GM19395 (cell line): ENCODE measurements around the gene GBA3.

ENCODE experiments used
- ATAC-seq: cut with Tn5 transposase; IDR thresholded peaks from one replicate; pipeline ENCODE4 v1.9.1; 2021; ENCODE audit warnings: mild to moderate bottlenecking, moderate library complexity; ENCODE audit not compliant: unreplicated experiment

GBA3 gene

DNA sequence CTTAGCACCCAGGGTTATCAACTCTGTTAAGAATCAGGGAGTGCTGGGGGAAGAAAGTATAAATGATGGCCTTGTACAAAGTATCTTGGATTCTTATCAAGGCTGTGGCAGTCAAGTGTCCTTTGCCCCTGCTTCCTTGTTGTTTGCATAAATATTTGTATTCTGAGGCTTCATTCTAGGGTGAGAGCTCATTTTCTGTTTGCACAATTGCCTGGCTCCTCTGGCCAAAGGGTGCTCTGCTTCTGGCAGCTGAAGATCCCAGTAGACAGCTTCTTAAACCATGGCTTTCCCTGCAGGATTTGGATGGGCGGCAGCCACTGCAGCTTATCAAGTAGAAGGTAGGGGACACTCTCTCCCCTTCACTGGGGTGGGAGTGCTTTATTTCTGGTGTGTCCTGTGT, at the start of gene GBA3:
Gene GBA3 (plus strand): TSS at position 202 of the 400 bp plus-strand sequence.
- no peak for ATAC-seq

DNA sequence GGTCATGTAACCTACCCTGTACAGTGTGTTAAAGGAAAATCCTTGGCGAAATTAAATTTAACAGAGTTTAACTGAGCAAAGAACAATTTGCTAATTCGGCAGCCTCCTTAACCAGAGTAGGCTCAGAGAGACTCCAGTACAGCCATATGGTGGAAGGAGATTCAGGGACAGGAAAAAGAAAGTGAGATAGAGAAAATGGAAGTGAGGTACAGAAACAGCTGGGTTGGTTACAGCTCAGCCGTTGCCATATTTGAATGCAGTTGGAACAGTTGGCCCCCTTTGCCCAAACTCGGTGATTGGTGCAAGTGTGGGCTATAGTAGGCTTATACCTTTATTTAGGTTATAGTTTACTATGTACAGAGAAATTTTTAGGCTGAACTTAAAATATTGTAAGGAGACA, 48.8 kb upstream of the GBA3 start:
- ATAC-seq: no peak

DNA sequence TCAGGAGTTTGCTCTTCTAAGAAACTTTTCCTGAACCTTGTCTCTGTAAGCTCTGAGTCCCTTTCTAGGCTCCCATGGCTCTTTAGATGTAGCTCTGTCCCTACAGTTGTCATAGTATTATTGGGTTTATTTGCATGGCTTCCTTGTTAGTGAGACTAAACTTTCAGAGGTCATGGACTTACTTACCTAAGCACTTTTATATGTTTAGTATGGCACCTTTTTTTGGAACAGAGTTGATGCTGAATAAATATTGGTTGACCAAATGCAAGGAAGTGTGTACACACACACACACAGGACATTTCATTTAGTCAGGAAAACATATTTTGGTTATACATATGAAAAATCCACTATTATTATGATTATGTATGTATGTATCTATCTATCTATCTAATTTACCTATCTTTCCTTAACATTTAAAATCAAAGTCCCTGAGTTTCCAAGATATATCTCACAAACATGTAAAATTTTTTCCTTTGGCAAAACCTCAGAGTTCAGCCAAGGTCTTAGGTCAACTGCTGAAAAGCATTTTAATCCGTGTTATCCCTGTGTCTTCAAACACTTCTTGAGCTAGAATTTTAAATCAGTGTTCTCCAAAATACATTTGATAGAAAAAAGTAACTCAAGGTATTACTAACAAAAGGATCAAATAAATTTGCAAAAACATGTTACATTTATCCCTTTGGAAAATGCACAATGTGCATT, 47.1 kb upstream of the GBA3 start:
- no peak for ATAC-seq

GRCh38 chr4:22648996-22649395, 43.7 kb upstream of the GBA3 start:
- no peak for ATAC-seq

- ATAC-seq: no peak
These were observed 42.0 kb upstream of the GBA3 start for GRCh38 chr4:22650771-22651170.

GRCh38 chr4:22653752-22654151, 39.0 kb upstream of the GBA3 start:
- ATAC-seq: no peak

GRCh38 chr4:22661443-22661842, 31.3 kb upstream of the GBA3 start:
- ATAC-seq: no peak

GRCh38 chr4:22667332-22667940, 25.3 kb upstream of the GBA3 start:
- ATAC-seq: no peak

- no peak for ATAC-seq
These were observed 24.4 kb upstream of the GBA3 start for GRCh38 chr4:22668301-22668700.

- no peak for ATAC-seq
These were observed 24.0 kb upstream of the GBA3 start for GRCh38 chr4:22668702-22669101.

DNA sequence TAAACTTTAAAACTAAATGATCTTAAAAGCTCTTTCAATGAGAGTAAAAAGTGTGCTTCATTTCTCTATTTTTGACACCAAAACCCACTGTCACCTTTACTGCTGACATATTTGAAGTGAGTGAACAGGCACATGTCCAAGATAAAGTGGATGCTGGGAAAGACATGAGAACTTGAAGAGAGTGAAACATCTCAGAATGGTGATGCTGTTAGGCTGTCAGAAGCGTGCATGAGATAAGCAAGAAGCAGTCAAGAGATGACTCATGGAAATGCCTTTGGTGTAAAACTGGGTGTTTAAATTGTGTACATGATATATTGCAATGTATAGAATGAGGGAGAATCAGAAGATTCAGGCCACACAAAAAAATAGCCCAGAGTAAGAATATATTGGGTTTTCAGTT, 21.8 kb upstream of the GBA3 start:
- ATAC-seq: no peak

- ATAC-seq: no peak
These were observed 20.2 kb upstream of the GBA3 start for GRCh38 chr4:22672519-22672918.

DNA sequence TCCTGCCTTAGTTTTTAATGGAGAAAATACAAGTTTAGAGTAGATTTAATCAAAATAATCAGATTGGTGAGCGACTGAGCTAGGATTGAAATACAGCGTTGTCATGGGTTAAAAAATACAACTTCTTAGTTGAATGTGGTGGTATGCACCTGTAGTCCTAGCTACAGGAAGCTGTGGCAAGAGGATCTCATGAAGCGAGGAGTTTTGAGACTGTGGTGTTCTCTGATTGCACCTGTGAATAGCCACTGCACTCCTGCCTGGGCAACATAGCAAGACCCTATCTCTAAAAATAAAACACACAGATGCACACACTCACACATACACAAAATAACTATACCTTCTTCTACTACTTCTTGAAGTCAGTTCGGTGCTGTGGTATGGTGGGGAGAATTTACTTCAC, 19.8 kb upstream of the GBA3 start:
- ATAC-seq: no peak

- ATAC-seq: no peak
These were observed 18.0 kb upstream of the GBA3 start for GRCh38 chr4:22674700-22675099.

DNA sequence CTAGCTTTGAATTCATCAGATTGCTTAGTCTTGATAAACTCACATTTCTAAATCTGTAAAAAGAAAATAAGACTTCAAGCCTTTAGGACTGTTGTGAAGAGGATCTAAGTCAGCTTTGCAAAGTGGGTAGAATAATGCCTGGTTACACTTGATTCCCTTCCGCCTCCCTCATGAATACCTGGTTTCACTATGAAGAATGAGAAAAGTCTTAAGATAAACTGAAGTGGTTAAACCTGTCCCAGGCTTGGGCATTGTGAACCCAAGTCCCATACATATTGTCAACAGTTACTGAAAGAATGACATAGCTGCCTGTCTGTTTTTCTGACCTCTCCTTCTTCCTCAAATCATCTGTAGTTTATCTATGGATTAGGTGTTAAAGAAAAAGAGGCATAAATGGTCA, 16.7 kb upstream of the GBA3 start:
- ATAC-seq: peak; percentile 68

GRCh38 chr4:22677780-22678179, 15.0 kb upstream of the GBA3 start:
- ATAC-seq: no peak

DNA sequence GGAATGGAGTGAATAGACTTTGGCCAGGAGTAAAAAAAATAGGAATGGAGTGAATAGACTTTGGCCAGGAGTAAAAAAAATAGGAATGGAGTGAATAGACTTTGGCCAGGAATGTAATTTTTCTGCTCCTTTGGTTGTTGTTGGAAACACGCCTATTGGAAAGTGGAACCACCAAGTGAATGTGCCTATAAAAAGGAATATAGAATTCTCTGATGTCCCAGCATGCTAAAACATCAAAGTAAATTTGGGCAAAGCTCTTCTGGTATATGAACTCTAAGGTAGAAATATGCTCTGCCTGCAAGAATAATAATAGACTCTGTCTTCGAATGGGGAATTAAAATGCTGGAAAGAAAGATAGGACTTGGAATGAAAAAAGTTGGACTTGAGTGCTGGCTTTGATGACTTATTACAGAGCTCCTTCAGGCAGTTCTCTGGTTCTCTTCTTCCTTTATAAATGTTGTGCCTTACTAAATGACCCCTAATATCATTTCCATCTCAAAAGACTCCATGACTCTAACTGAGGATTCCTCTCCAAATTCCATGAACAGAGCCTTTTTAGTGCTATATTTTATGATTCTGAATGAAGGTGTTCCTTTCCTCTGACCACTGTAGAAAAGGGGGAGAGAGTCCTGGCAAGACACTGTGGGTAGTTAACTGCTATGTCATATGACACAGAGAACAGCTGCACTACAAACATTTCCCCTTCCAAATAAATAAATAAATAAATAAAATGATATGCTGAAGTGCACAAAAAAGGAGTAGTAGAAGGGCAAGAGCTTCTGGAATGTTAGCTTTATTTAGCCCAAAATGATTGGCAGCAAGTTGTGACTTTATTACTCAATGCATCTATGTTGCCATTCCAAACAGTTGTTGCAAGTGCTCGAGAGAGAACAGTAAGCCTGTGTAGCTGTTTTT, 13.5 kb upstream of the GBA3 start:
- ATAC-seq: no peak

- ATAC-seq: no peak
These were observed 12.6 kb upstream of the GBA3 start for GRCh38 chr4:22680065-22680642.

- no peak for ATAC-seq
These were observed 9.0 kb upstream of the GBA3 start for GRCh38 chr4:22683726-22684125.

GRCh38 chr4:22686141-22686540, 6.6 kb upstream of the GBA3 start:
- ATAC-seq: no peak

GRCh38 chr4:22688236-22688635, 4.5 kb upstream of the GBA3 start:
- ATAC-seq: no peak
